Measurements from ENCODE around the gene ADAMTS16. TPM values are rescaled to one million over a fixed set of nuclear protein-coding genes. Genes with fewer than 3 reads are reported as not detected.

The ADAMTS16 gene
- total RNA-seq, 3 donors from 2014 or later (not counting 1 experiment from before 2014, with no cell fraction given), result not detected

GRCh38 chr5:5298841-5299541 is 158.9 kb downstream of the ADAMTS16 start:
- H3K27ac ChIP-seq (ENCODE audit: low read length), result no peak overlapping the region
- no peaks in the 10 kb centered on the region for H3K36me3 ChIP-seq (ENCODE audit: control insufficient read depth, insufficient read depth, low read length)
- intact Hi-C loops (cut with micrococcal nuclease), result no loop called here
- no peak overlapping the region for H3K27ac Mint-ChIP-seq
- H3K4me3 ChIP-seq (ENCODE audit: low read length), result no peak overlapping the region
- H3K36me3 Mint-ChIP-seq, result no peaks in the 10 kb centered on the region
- no peaks in the 10 kb centered on the region for H3K27me3 ChIP-seq (ENCODE audit: control insufficient read depth, insufficient read depth, low read length)
- ATAC-seq, result no peak
- TF ChIP-seq, protein P1, sequence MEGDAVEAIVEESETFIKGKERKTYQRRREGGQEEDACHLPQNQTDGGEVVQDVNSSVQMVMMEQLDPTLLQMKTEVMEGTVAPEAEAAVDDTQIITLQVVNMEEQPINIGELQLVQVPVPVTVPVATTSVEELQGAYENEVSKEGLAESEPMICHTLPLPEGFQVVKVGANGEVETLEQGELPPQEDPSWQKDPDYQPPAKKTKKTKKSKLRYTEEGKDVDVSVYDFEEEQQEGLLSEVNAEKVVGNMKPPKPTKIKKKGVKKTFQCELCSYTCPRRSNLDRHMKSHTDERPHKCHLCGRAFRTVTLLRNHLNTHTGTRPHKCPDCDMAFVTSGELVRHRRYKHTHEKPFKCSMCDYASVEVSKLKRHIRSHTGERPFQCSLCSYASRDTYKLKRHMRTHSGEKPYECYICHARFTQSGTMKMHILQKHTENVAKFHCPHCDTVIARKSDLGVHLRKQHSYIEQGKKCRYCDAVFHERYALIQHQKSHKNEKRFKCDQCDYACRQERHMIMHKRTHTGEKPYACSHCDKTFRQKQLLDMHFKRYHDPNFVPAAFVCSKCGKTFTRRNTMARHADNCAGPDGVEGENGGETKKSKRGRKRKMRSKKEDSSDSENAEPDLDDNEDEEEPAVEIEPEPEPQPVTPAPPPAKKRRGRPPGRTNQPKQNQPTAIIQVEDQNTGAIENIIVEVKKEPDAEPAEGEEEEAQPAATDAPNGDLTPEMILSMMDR (IDR thresholded peaks at IDR 0.05), result no peak
- H3K9me3 Mint-ChIP-seq, result peaks cover 13 to 25% of the 10 kb centered on the region in 2 donors
- H3K27me3 Mint-ChIP-seq (ENCODE audit: low read depth in 2 of 2), result no peaks in the 10 kb centered on the region
- no peak for DNase-seq
- H3K9me3 ChIP-seq (ENCODE audit: control insufficient read depth, insufficient read depth, low read length), result peaks cover 4% of the 10 kb centered on the region
- no peak overlapping the region for H3K4me3 Mint-ChIP-seq
- H3K4me1 Mint-ChIP-seq, result no peaks in the 10 kb centered on the region
- 90% methylated on average over 12 of the region's 13 CpGs for WGBS (ENCODE audit: insufficient coverage)
- no peaks in the 10 kb centered on the region for H3K4me1 ChIP-seq (ENCODE audit: control insufficient read depth, insufficient read depth, low read length)

DNA sequence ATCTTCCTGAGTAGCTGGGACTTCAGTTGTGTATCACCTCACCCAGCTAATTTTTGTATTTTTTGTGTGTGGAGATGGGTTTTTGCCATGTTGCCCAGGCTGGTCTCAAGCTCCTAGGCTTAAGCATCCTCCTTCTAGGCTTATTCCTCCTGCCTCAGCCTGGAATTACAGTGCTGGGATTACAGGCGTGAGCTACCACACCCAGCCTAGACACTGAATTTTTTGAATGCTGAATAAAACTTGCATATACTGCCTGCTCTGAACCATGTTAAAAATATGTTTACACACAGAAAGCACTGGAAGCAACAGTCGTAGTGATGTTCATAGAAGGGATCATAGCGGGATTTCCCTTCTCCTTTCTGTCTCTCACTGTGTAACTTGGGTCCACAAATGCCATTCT is 161.0 kb downstream of the ADAMTS16 start:
- no peaks in the 10 kb centered on the region for H3K36me3 Mint-ChIP-seq
- ATAC-seq (no peak), DNase-seq (no peak)
- peaks cover 17 to 18% of the 10 kb centered on the region in 2 donors for H3K9me3 Mint-ChIP-seq
- H3K27ac Mint-ChIP-seq, result no peak overlapping the region
- Histone ChIP-seq H3K36me3 (ENCODE audit: control insufficient read depth, insufficient read depth, low read length) (no peaks in the 10 kb centered on the region), H3K27ac (ENCODE audit: low read length) (no peak overlapping the region), H3K4me3 (ENCODE audit: low read length) (no peak overlapping the region), H3K9me3 (ENCODE audit: control insufficient read depth, insufficient read depth, low read length) (peaks cover 7% of the 10 kb centered on the region), H3K27me3 (ENCODE audit: control insufficient read depth, insufficient read depth, low read length) (no peaks in the 10 kb centered on the region), H3K4me1 (ENCODE audit: control insufficient read depth, insufficient read depth, low read length) (no peaks in the 10 kb centered on the region)
- WGBS (ENCODE audit: insufficient coverage), result 91% methylated on average over 3 of the region's 3 CpGs
- H3K4me1 Mint-ChIP-seq, result no peaks in the 10 kb centered on the region
- TF ChIP-seq, protein P1 (IDR thresholded peaks at IDR 0.05), result no peak
- H3K4me3 Mint-ChIP-seq, result no peak overlapping the region
- intact Hi-C loops (cut with micrococcal nuclease), result no loop called here
- H3K27me3 Mint-ChIP-seq (ENCODE audit: low read depth in 2 of 2), result no peaks in the 10 kb centered on the region

GRCh38 chr5:5302201-5302600 is 162.1 kb downstream of the ADAMTS16 start:
- no peak overlapping the region for H3K27ac Mint-ChIP-seq
- Histone ChIP-seq H3K4me1 (ENCODE audit: control insufficient read depth, insufficient read depth, low read length) (no peaks in the 10 kb centered on the region), H3K27ac (ENCODE audit: low read length) (no peak overlapping the region), H3K4me3 (ENCODE audit: low read length) (no peak overlapping the region), H3K27me3 (ENCODE audit: control insufficient read depth, insufficient read depth, low read length) (no peaks in the 10 kb centered on the region), H3K36me3 (ENCODE audit: control insufficient read depth, insufficient read depth, low read length) (no peaks in the 10 kb centered on the region), H3K9me3 (ENCODE audit: control insufficient read depth, insufficient read depth, low read length) (peaks cover 7% of the 10 kb centered on the region)
- no peaks in the 10 kb centered on the region for H3K36me3 Mint-ChIP-seq
- H3K4me1 Mint-ChIP-seq, result no peaks in the 10 kb centered on the region
- WGBS (ENCODE audit: insufficient coverage), result 66% methylated on average over 3 of the region's 4 CpGs
- peaks cover 15 to 17% of the 10 kb centered on the region in 2 donors for H3K9me3 Mint-ChIP-seq
- intact Hi-C loops (cut with micrococcal nuclease), result no loop called here
- no peak overlapping the region for H3K4me3 Mint-ChIP-seq
- no peaks in the 10 kb centered on the region for H3K27me3 Mint-ChIP-seq (ENCODE audit: low read depth in 2 of 2)
- DNase-seq (no peak), ATAC-seq (no peak)
- TF ChIP-seq, protein P1 (IDR thresholded peaks at IDR 0.05), result no peak

GRCh38 chr5:5303242-5303641 is 163.1 kb downstream of the ADAMTS16 start:
- Mint-ChIP-seq H3K36me3 (no peaks in the 10 kb centered on the region), H3K4me1 (no peaks in the 10 kb centered on the region), H3K9me3 (peaks cover 15% of the 10 kb centered on the region in 2 donors), H3K27ac (no peak overlapping the region), H3K27me3 (ENCODE audit: low read depth in 2 of 2) (no peaks in the 10 kb centered on the region), H3K4me3 (no peak overlapping the region)
- H3K36me3 ChIP-seq (ENCODE audit: control insufficient read depth, insufficient read depth, low read length), result no peaks in the 10 kb centered on the region
- no peaks in the 10 kb centered on the region for H3K4me1 ChIP-seq (ENCODE audit: control insufficient read depth, insufficient read depth, low read length)
- DNase-seq, result no peak
- 95% methylated on average over 15 of the region's 15 CpGs for WGBS (ENCODE audit: insufficient coverage)
- H3K4me3 ChIP-seq (ENCODE audit: low read length), result no peak overlapping the region
- H3K27ac ChIP-seq (ENCODE audit: low read length), result no peak overlapping the region
- H3K9me3 ChIP-seq (ENCODE audit: control insufficient read depth, insufficient read depth, low read length), result peaks cover 7% of the 10 kb centered on the region
- intact Hi-C loops (cut with micrococcal nuclease), result no loop called here
- peak in 1 of 3 donors; percentile 39 for ATAC-seq
- TF ChIP-seq, protein P1 (IDR thresholded peaks at IDR 0.05), result no peak
- no peaks in the 10 kb centered on the region for H3K27me3 ChIP-seq (ENCODE audit: control insufficient read depth, insufficient read depth, low read length)

All from natural killer cell (primary cell).